Erythroblast (primary cell): ENCODE results near the gene CTSA.

ENCODE experiments used
- GATA1 ChIP-seq: IDR thresholded peaks from 2 replicates; pipeline ENCODE4 v1.6.1; 2011; ENCODE audit warnings: low read depth, mild to moderate bottlenecking, control low read depth, low read length, moderate library complexity
- POLR2A ChIP-seq: IDR thresholded peaks from 2 replicates; pipeline ENCODE4 v1.6.1; 2011; ENCODE audit warnings: mild to moderate bottlenecking, low read length

DNA sequence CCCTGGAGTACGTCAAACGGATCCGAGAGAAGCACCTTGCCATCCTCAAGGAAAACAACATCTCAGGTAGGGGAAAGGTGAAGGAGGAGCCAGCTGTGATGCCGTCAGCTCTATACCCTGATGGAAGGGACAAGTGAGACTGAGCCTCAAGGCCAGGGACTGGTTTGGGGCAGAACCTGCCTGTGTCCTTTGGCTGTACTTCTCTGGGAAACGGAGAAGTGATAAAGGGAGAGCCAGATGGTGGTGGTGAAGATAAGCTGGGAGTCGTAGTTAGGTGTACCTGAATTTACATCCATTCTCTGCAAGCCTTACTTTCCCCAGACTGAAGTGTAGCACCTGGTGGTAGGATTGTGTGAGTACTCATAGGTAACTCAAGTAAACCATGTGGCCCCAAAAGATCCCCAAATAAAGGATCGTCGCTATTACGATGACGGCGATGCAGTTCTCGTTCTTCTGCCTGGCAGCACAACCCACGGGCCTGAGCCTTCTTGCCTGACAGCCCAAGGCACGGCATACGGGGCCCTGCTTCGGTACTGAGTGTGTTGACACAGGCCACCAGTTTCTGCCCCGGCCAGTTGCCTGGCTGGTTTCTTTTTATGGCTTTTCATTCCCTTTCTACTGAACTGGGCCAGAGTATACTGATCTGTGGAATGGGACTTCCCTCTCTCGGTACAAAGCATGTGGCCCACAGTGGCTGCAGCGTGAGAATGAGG is 54.0 kb downstream of the CTSA start:
- TF ChIP-seq POLR2A (no peak), GATA1 (no peak)
